Superior temporal gyrus (tissue), 1 donor: ENCODE data around the gene BATF2.

Source experiments
- DNase-seq: peaks from one replicate; pipeline ENCODE4 v3.0.0-alpha.2; 2016; ENCODE audit errors: extremely low spot score

The BATF2 gene

GRCh38 chr11:64963072-64963631 lies 33.6 kb downstream of the BATF2 start:
- no peak for DNase-seq

- DNase-seq: no peak
Measured at GRCh38 chr11:64960719-64961118, 36.1 kb downstream of the BATF2 start.

- DNase-seq: no peak
Measured at GRCh38 chr11:64959498-64959897, 37.3 kb downstream of the BATF2 start.

- no peak for DNase-seq
Measured at GRCh38 chr11:64954201-64954600, 42.6 kb downstream of the BATF2 start.

- DNase-seq: no peak
Measured at GRCh38 chr11:64951529-64951928, 45.2 kb downstream of the BATF2 start.

GRCh38 chr11:64947208-64947814 lies 49.5 kb downstream of the BATF2 start:
- no peak for DNase-seq
